GM19099 (cell line): ENCODE measurements around the gene ARHGAP5.
A peak's percentile ranks its signal among the peaks of the same experiment; 100 is the strongest.

Experiments
- POLR2A ChIP-seq: IDR thresholded peaks from 3 replicates; pipeline ENCODE4 v1.6.1; 2011; ENCODE audit warnings: low read depth; ENCODE audit not compliant: insufficient read length; ENCODE audit errors: extremely low read depth

The ARHGAP5 gene

GRCh38 chr14:32186248-32186647 lies 109.1 kb downstream of the ARHGAP5 start:
- TF ChIP-seq POLR2A, result no peak

- TF ChIP-seq POLR2A, result no peak
Measured at GRCh38 chr14:32189811-32190210, 112.7 kb downstream of the ARHGAP5 start.

GRCh38 chr14:32190673-32191072 lies 113.6 kb downstream of the ARHGAP5 start:
- no peak for TF ChIP-seq POLR2A

- no peak for TF ChIP-seq POLR2A
Measured at GRCh38 chr14:32192712-32193373, 115.7 kb downstream of the ARHGAP5 start.

GRCh38 chr14:32193532-32193931 lies 116.4 kb downstream of the ARHGAP5 start:
- TF ChIP-seq POLR2A, result no peak

- no peak for TF ChIP-seq POLR2A
Measured at GRCh38 chr14:32195636-32196035, 118.5 kb downstream of the ARHGAP5 start.

GRCh38 chr14:32197919-32198318 lies 120.8 kb downstream of the ARHGAP5 start:
- TF ChIP-seq POLR2A, result no peak

GRCh38 chr14:32200368-32201192 lies 123.5 kb downstream of the ARHGAP5 start:
- no peak for TF ChIP-seq POLR2A

- no peak for TF ChIP-seq POLR2A
Measured at GRCh38 chr14:32201193-32201815, 124.2 kb downstream of the ARHGAP5 start.

GRCh38 chr14:32201816-32202490 lies 124.8 kb downstream of the ARHGAP5 start, which contains the start of gene RNU6-7:
RNU6-7 (plus strand) TSS chr14:32202045.
- TF ChIP-seq POLR2A, result no peak

- TF ChIP-seq POLR2A, result no peak
Measured at GRCh38 chr14:32202491-32202997, 125.4 kb downstream of the ARHGAP5 start.

GRCh38 chr14:32202998-32203882 lies 126.1 kb downstream of the ARHGAP5 start, which contains the start of gene RNU6-8:
RNU6-8 (minus strand) TSS chr14:32203269.
- TF ChIP-seq POLR2A, result peak; percentile 55

- no peak for TF ChIP-seq POLR2A
Measured at GRCh38 chr14:32203928-32204357, 126.8 kb downstream of the ARHGAP5 start.

GRCh38 chr14:32205554-32205953 lies 128.4 kb downstream of the ARHGAP5 start:
- no peak for TF ChIP-seq POLR2A
